ENCODE measurements around the gene KRT38. TPM values are rescaled to one million over a fixed set of nuclear protein-coding genes. Genes with fewer than 3 reads are reported as not detected.

The KRT38 gene
- total RNA-seq, 4 donors from 2014 or later, result not detected

DNA sequence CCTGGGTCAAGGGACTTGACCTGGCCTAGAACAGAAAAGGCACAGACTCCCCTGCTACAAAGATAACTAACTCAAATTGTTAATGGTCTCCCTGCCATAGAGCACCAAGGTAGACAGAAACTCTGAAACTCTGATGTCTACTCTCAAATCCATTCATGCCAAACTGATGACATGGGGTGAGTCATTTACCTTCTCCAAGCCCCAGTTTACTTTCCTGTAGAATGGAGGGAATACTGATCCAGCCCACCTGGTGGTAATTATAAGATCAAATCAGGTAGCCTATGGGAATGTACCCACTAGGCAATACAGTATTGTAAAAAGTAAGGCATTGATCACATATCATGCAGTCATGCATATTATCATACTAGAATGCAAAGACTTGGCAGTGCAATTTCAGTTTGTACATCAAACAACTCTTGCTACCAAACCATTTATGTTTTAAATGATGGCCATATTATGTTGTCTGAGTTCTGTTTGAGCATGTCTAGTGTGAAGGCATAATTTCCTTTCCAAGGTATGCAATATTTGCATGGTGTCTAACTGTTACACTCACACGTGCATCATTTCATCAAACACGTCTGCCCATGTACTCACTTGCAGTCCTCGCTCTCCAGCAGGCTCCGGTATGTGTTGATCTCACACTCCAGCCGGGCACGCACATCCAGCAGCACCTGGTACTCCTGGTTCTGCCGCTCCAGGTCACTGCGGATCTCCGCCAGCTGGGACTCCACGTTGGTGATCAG, 46.4 kb downstream of the KRT38 start:
- 86 to 93% methylated on average over 10 of the region's 10 CpGs for WGBS, 2 donors
- Histone ChIP-seq H3K9me3 (no peaks in the 10 kb centered on the region), H3K27me3 (no peaks in the 10 kb centered on the region), H3K4me1 (peaks cover 0 to 5% (median 0%) of the 10 kb centered on the region in 4 donors), H3K36me3 (no peaks in the 10 kb centered on the region), H3K27ac (no peak overlapping the region), H3K4me3 (no peak overlapping the region)
- TF ChIP-seq POLR2A (IDR thresholded peaks at IDR 0.05), result no peak
- TF ChIP-seq EP300 (IDR thresholded peaks at IDR 0.05), result no peak
- TF ChIP-seq, protein P1, sequence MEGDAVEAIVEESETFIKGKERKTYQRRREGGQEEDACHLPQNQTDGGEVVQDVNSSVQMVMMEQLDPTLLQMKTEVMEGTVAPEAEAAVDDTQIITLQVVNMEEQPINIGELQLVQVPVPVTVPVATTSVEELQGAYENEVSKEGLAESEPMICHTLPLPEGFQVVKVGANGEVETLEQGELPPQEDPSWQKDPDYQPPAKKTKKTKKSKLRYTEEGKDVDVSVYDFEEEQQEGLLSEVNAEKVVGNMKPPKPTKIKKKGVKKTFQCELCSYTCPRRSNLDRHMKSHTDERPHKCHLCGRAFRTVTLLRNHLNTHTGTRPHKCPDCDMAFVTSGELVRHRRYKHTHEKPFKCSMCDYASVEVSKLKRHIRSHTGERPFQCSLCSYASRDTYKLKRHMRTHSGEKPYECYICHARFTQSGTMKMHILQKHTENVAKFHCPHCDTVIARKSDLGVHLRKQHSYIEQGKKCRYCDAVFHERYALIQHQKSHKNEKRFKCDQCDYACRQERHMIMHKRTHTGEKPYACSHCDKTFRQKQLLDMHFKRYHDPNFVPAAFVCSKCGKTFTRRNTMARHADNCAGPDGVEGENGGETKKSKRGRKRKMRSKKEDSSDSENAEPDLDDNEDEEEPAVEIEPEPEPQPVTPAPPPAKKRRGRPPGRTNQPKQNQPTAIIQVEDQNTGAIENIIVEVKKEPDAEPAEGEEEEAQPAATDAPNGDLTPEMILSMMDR (IDR thresholded peaks at IDR 0.05), result no peak
- no peak for DNase-seq (ENCODE audit: low spot score in 2 of 2)

GRCh38 chr17:41393826-41394225, 47.0 kb downstream of the KRT38 start:
- Histone ChIP-seq H3K27me3 (no peaks in the 10 kb centered on the region), H3K4me3 (no peak overlapping the region), H3K36me3 (no peaks in the 10 kb centered on the region), H3K27ac (no peak overlapping the region), H3K9me3 (no peaks in the 10 kb centered on the region), H3K4me1 (peaks cover 0 to 5% (median 0%) of the 10 kb centered on the region in 4 donors)
- TF ChIP-seq EP300 (IDR thresholded peaks at IDR 0.05), result no peak
- TF ChIP-seq, protein P1 (IDR thresholded peaks at IDR 0.05), result no peak
- no peak for TF ChIP-seq POLR2A (IDR thresholded peaks at IDR 0.05)
- 68 to 81% methylated on average over 10 of the region's 10 CpGs for WGBS, 2 donors
- DNase-seq (ENCODE audit: low spot score in 2 of 2), result no peak

- Histone ChIP-seq H3K27me3 (no peaks in the 10 kb centered on the region), H3K4me3 (no peak overlapping the region), H3K27ac (no peak overlapping the region), H3K36me3 (no peaks in the 10 kb centered on the region), H3K9me3 (no peaks in the 10 kb centered on the region), H3K4me1 (peaks cover 0 to 5% (median 0%) of the 10 kb centered on the region in 4 donors)
- TF ChIP-seq EP300 (IDR thresholded peaks at IDR 0.05) (no peak), POLR2A (IDR thresholded peaks at IDR 0.05) (no peak)
- TF ChIP-seq, protein P1 (IDR thresholded peaks at IDR 0.05), result no peak
- no peak for DNase-seq (ENCODE audit: low spot score in 2 of 2)
- WGBS, 2 donors, result 55 to 74% methylated on average over 5 of the region's 5 CpGs
These were observed 47.5 kb downstream of the KRT38 start for GRCh38 chr17:41393294-41393693.

DNA sequence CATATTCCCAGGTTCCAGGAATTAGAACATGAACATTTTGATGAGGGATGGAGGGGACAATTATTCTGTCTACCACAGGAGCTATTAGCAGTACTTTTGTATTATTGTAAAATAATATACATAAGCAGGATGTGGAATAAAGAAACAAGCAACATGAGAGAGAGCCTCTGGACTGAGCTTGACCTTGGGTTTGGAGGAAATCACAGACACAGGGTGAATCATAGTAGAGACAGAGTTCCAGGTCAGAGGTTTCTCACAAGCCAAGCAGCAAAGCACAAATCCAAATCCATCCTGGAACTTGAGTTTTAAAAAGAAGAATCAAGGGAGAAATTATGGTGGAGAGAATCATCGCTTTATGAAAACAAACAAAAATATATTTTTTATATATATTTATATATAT, 48.5 kb downstream of the KRT38 start:
- WGBS, 2 donors, result 85 to 88% methylated on average over 1 of the region's 1 CpG
- H3K4me3 ChIP-seq, result no peak overlapping the region

GRCh38 chr17:41391535-41391934, 49.2 kb downstream of the KRT38 start:
- H3K4me3 ChIP-seq, result no peak overlapping the region
- TF ChIP-seq EP300 (IDR thresholded peaks at IDR 0.05) (no peak), POLR2A (IDR thresholded peaks at IDR 0.05) (no peak)
- TF ChIP-seq, protein P1 (IDR thresholded peaks at IDR 0.05), result no peak
- no peaks in the 10 kb centered on the region for H3K36me3 ChIP-seq
- 64 to 71% methylated on average over 2 of the region's 2 CpGs for WGBS, 2 donors
- H3K4me1 ChIP-seq, result peaks cover 0 to 5% (median 0%) of the 10 kb centered on the region in 4 donors
- H3K27me3 ChIP-seq, result no peaks in the 10 kb centered on the region
- peaks cover 0 to 12% (median 0%) of the 10 kb centered on the region in 4 donors for H3K9me3 ChIP-seq
- no peak for DNase-seq (ENCODE audit: low spot score in 2 of 2)
- no peak overlapping the region for H3K27ac ChIP-seq

More for the DNA sequence above, 48.5 kb downstream of the KRT38 start:
- TF ChIP-seq, protein P1 (IDR thresholded peaks at IDR 0.05), result no peak
- TF ChIP-seq POLR2A (IDR thresholded peaks at IDR 0.05) (no peak), EP300 (IDR thresholded peaks at IDR 0.05) (no peak)
- no peaks in the 10 kb centered on the region for H3K36me3 ChIP-seq
- H3K4me1 ChIP-seq, result peaks cover 0 to 5% (median 0%) of the 10 kb centered on the region in 4 donors
- no peaks in the 10 kb centered on the region for H3K27me3 ChIP-seq
- no peak overlapping the region for H3K27ac ChIP-seq
- peaks cover 0 to 4% (median 0%) of the 10 kb centered on the region in 4 donors for H3K9me3 ChIP-seq
- DNase-seq (ENCODE audit: low spot score in 2 of 2), result no peak

All from tibial nerve (tissue), 4 donors.